Stimulated activated CD8-positive, alpha-beta memory T cell treated with anti-CD3 and anti-CD28 coated beads, Interleukin-4, amount 100 ng/mL, for 1 hour (primary cell): ENCODE results near the gene PGP.

Experiments
- DNase-seq, 2 donors: peaks; one replicate each; pipeline ENCODE4 v3.0.0-alpha.2; 2020; ENCODE audit warnings: low read depth in 2 of 2, low spot score in 1 of 2

Gene PGP

DNA sequence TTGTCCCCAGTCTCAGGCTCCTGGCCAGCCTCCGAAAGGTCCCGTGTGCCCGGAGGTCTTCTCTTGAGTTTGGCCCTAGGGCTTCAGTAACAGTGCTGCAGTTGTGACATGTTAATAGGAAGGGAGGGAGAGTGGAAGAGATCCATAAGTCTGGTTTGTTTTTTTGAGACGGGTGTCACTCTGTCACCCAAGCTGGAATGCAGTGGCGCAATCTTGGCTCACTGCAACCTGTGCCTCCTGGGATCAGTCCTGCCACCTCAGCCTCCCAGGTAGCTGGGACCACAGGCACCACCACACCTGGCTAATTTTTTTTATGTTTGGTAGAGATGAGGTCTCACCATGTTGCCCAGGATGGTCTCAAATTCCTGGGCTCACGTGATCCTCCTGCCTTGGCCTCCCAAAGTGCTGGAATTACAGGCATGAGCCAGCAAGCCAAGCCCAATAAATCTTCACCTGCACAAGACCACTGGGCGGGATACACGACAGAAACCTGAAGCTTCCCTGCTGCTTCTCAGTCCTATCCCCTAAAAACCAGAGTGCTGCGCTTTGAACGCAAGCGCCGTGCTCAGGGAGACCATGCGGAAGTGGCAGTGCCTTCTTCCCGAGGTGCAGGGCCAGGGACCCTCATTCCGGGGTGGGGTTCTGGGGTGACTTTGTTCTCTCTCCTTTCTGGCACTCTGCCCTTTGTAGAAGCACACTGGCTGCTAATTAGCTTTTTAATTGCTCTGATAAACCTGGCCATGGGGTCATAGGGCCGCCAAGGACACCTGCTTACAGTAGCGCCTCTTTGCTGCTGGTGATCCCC, 48.2 kb downstream of the PGP start:
- no peak for DNase-seq

GRCh38 chr16:2165861-2166260, 48.8 kb downstream of the PGP start:
- no peak for DNase-seq

GRCh38 chr16:2163211-2163881, 51.3 kb downstream of the PGP start:
- no peak for DNase-seq

DNA sequence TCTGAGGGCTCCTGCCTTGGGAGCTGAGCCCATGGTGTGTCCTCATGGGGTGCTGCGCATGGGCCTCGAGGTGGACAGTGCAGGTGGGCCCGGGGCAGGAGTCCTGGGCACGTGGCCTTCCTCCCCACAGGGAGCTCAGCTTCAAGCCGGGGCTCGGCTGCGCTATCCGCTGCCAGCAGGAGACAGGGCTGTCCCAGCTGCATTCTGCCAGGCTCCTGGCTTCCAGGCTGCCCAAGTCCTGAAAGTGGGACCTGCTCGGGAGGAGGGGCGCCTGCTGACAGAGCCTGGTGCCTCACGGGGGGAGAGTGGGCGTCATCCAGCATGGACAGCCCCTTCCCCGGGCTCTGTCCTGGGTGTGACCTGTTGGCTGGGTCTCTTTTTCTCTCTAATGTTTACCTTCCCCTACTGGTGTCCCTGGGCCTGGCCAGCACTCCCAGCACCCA, 51.9 kb downstream of the PGP start:
- DNase-seq = no peak

DNA sequence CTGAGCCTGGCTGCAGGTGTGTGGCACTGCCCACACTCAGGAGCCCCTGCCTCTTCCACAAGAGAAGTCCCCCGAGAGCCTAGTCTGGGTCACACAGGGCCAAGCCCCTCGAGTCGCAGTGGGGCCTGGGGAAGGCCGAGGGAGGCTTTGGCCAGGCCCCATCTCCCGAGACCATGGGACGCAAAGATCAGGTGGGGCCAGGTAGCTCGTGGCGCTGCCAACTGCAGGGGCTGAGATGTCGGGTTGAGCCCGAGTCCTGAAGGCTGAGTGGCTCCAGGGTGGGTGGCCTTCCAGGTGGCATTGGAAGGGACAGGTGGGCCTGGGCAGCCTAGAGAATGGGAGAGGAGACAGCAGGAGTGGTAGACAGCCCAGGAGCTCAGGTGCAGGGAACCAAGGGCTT, 52.7 kb downstream of the PGP start:
- no peak for DNase-seq
